Sciatic nerve (tissue), 2 donors: ENCODE data around the gene FBLN7. TPM values are rescaled to one million over a fixed set of nuclear protein-coding genes. Genes with fewer than 3 reads are reported as not detected.

Experiments
- ATAC-seq: fragments of 200-7000 bp; cut with Tn5 transposase; one replicate; pipeline ENCODE4 v1.9.1; 2020; ENCODE audit warnings: mild to moderate bottlenecking, moderate library complexity
- DNase-seq: peaks from one replicate; pipeline ENCODE4 v3.0.0-alpha.2; 2020; ENCODE audit warnings: low spot score
- intact Hi-C: fragments of 100-400 bp; cut with DNase I; formaldehyde crosslinking; loops from one replicate; pipeline ENCODE4 v1.14.2; 2022
- total RNA-seq: library from RNA; stranded (reverse); fragmentation: NEBNext Ultra II Directional; extraction: Animal tissue kit (Norgen Biotek cat#: 25700); gene quantifications from one replicate; pipeline ENCODE4 v1.2.1, GENCODE V29; 2021
- donor health status: DM: no; HTN: no; CAD: no.
- donor health status: DM: no; HTN: no; CAD: no.

The FBLN7 gene
- total RNA-seq, 1 donor from 2014 or later = 2.3 TPM

DNA sequence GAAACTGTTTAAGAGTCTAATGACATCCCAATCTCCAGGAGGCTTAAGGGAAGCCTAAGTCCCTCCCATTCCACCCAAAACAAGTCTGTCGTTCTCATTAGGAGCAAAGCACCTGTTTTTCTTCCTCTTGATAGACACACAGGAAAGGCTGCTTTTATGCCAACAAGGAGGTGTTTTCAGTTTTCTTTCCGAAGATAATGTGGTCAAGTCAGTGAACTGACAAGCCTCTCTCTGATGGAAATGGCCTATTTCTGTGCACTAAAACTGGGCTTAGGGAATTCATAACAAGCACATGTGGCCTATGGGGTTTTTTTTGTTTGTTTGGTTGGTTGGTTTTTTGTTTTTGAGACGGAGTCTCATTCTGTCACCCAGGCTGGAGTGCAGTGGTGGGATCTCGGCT lies 36.2 kb downstream of the FBLN7 start:
- intact Hi-C loops = no loop called here
- ATAC-seq (no peak), DNase-seq (no peak)

- intact Hi-C loops = no loop called here
- peak; percentile 21 for DNase-seq
- no peak for ATAC-seq
Observed at GRCh38 chr2:112175333-112175732, 37.1 kb downstream of the FBLN7 start.

DNA sequence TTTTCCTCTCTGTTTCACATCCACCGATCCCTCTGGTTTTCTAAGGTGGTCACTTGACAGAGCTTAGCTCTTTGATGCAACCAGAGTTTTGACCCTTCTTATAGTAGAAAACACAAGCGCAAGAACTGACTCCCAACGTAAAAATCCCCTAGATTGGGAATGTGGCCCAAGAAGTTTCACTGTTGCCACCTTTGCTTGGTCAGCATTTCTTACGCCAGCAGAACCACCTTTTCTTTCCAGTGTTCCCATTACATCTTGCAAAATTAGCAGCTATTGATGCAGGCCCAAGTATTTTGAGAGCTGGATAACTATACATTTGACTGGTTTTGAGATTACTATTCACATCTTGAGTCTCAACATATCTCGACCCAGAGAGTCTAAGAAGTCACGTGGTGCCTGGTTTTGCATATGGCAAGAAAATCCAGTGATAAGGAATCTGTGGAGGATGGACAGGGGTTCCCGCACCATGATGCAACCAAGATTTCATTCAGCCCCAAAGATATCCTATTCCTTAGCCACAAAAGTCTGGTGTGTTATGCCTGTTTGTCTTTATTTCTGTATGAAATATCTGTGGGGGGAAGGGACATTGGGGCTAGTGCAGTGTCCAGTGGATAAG lies 37.9 kb downstream of the FBLN7 start:
- no peak for DNase-seq
- intact Hi-C loops = no loop called here
- ATAC-seq = no peak

DNA sequence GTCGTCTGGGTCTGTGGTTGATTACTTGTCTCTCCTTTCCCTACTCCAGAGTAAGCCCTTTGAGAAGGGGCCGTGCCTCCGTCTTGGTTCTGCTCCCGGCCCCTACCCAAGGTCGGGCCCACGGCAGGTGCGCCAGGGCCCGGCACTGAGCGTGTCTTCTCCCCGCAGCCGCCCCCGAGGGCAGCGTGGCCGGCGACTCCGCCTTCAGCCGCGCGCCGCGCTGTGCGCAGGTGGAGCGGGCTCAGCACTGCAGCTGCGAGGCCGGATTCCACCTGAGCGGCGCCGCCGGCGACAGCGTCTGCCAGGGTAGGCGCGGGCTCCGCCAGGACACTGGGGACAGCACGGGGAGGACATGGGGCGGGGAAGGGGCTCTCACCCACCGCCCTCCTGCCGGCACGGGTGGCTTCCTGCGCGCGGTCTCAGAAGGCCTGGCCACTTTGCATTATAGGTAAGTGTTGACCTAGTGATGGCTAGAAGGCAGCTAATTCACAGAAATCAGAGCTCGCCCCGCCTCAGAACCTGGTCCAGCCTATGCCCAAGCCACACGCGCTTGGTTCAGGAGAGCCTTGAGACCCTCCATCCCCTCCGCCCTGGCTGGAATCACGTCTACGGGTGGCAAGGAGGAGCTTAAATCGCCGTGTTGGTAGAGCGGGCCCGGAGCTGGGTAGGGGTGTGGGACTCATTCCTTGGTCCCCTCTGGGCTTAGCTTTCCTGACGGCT lies 43.5 kb downstream of the FBLN7 start:
- intact Hi-C loops = no loop called here
- DNase-seq = peak; percentile 45
- ATAC-seq = no peak

DNA sequence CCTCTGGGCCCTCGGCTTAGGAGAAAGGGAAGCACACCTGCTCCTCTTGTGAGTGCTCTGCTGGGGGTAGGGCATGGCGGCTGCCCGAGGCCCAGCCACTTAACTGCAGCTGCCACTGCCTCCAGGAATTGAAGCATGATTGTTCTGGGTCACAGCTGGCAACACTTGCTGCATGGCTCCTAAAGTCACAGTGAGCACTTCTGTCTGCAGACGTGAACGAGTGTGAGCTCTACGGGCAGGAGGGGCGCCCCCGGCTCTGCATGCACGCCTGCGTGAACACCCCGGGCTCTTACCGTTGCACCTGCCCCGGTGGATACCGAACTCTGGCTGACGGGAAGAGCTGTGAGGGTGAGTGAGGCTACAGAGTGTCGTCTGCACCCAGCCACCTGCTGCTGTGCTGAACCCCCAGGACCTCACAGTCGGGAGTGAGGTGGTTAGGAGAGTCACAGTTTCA lies 44.4 kb downstream of the FBLN7 start:
- DNase-seq (peak; percentile 30), ATAC-seq (no peak)
- intact Hi-C loops = no loop called here

DNA sequence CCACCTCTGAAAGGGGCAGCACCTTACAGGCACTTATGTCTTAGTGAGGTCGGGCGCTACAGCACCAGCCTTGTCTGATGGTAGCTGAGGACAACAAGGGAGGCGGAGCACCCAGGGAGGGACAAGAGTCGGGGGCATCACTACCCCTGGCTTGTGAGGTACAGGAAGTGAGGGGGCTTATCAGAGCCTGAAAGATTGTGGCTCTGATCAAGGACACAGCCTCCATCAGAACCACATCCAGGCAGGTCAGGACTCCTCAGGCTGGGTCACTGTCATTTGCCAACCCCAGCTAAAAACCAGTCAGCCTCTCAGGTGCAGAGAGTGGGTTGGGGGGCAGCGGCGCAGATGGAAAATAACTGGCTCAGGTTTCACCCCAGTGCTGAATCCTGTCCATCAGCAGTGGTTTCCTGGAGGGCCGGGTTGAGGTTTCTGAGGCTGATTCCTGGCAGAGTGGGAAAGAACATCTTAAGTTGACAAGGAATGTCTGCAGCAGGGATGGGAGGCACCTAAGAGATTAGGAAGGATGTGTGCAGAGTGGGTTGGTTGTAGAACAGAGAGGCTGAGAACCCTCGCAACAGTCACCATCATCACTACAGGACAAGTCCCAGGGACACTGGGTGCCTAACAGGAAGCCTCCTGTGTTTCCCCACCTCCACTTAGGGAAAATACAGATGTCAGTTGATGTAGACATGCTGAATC lies 45.3 kb downstream of the FBLN7 start:
- DNase-seq (peak; percentile 26), ATAC-seq (no peak)
- intact Hi-C loops = no loop called here

DNA sequence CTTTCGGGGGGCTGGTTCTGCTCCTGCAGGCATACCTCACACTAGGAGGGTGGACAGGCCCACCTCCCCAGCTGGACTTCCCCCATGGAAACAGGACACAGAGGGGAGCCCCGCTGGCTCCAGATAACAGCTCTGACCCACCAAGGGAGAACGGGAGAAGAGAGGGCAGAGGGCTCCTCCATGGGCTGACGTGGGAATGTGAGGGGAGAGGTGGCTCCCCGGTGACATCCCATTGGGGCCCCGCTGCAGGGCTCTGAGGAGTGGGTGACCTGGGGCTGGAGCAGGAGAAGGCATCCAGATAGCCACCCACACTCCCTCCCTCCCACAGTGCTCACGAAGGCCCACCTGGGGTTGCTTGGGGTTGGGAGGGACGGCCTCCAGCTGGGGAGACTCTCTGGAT lies 45.9 kb downstream of the FBLN7 start:
- intact Hi-C loops = no loop called here
- no peak for ATAC-seq
- DNase-seq = peak; percentile 48

- DNase-seq = peak; percentile 17
- intact Hi-C loops = no loop called here
Observed at GRCh38 chr2:112185131-112185530, 46.9 kb downstream of the FBLN7 start.

DNA sequence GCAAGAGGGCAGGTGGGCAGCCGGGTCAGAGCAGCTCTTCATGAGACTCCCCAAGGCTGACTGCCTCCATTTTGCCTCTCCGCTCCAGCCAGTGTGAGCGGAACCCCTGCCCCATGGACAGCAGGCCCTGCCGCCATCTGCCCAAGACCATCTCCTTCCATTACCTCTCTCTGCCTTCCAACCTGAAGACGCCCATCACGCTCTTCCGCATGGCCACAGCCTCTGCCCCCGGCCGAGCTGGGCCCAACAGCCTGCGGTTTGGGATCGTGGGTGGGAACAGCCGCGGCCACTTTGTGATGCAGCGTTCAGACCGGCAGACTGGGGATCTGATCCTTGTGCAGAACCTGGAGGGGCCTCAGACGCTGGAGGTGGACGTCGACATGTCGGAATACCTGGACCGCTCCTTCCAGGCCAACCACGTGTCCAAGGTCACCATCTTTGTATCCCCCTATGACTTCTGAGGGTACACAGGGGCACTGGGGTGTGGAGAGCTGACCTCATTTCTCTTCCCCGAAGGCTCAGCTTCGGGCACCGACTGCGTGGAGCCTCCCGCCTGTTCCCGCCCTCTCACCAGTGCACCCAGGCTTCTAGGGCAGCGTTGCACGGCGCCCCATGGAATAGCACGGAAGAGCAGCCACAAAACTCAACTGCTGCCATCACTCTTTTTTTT lies 49.0 kb downstream of the FBLN7 start:
- ATAC-seq (no peak), DNase-seq (no peak)
- intact Hi-C loops = no loop called here

More at GRCh38 chr2:112185131-112185530, 46.9 kb downstream of the FBLN7 start:
- ATAC-seq = no peak

DNA sequence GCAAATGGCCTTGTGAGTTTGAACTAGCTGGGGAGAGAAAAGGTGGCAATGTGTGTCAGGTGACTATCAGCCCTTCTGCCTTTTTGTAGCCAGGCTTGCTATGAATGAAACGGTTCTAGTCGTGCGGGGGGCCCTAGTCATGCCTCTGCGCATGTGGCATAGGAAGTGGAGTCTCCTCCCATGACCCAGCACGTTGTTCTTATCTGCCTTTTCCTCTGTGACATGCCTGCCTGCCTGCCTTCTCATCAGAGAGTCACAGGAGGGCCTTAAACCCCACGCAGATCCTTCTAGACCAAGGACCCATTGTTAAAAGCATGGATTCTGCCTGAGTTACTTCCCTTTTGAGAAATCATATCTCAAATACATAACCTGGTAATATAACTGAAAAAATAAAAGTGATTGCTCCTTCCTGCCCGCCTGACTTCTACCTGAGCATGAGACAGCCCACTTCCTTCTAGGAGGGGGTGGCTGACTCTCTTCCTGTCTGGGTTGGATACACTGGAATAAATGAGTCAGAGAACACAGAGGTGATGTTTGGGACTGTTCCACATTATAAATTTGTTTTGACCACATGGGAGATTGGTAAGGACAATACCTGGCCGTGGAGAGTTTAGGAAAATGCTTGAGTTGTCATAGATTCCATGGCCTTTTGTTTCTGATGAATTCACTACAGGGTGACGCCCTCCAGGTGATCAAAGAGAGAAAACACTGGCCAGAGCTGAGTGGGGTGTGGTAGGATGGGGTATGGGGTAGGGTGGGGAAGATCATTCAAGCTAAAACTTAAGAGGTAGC lies 49.8 kb downstream of the FBLN7 start:
- no peak for ATAC-seq
- no peak for DNase-seq
- intact Hi-C loops = no loop called here

- ATAC-seq (no peak), DNase-seq (no peak)
- intact Hi-C loops = no loop called here
Observed at GRCh38 chr2:112189001-112189556, 50.9 kb downstream of the FBLN7 start.

DNA sequence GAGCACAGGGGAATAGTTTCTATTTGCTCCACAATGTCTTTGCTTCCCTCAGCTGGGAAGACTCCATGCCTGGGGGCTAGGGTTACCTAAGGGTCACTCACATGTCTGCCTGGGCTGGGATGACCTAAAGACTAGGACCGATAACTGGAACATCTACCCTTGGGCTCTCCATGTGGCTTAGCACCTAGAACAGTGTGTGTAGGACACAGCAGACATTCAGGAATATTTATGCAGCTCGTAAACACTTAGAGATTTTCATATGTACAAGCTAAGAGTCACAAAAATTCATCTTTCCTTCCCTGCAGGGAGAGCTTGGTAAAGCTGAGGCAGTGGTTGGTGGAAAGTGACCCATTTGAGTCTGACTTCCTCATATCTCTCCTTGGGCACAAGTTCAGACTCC lies 55.8 kb downstream of the FBLN7 start:
- no peak for DNase-seq
- intact Hi-C loops = no loop called here
- no peak for ATAC-seq

GRCh38 chr2:112194482-112194881 lies 56.3 kb downstream of the FBLN7 start:
- no peak for DNase-seq
- no peak for ATAC-seq
- intact Hi-C loops = no loop called here

DNA sequence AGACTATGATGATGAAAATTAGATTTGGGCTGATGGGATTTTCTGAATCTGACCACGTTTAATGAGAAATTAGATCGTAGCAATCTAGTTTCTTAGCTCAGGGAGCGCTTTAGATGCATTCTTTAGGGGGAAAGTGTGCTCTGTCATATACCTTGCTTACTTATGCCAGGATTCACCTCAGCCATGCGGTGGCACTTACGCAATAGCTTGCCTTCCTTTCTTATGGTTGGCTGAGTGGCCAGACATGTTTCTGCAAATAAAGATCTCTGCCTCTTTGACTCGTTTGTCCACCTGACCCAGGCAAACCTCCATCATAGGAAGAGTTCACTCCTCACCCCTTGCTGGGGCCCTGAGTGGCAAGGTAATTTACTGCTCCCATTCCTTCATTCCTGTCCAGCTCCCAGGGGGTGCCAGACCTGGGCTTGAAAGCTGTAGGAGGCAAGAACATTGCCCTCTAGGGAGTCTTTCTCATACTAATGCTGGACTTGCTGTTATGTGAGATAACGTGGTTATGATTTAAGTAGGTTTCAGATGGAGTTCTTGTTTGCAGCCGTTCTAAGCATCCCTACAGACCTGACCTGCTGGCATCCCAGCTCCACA lies 57.1 kb downstream of the FBLN7 start:
- intact Hi-C loops = no loop called here
- DNase-seq (no peak), ATAC-seq (no peak)

GRCh38 chr2:112195950-112196349 lies 57.8 kb downstream of the FBLN7 start:
- ATAC-seq (no peak), DNase-seq (no peak)
- intact Hi-C loops = no loop called here

DNA sequence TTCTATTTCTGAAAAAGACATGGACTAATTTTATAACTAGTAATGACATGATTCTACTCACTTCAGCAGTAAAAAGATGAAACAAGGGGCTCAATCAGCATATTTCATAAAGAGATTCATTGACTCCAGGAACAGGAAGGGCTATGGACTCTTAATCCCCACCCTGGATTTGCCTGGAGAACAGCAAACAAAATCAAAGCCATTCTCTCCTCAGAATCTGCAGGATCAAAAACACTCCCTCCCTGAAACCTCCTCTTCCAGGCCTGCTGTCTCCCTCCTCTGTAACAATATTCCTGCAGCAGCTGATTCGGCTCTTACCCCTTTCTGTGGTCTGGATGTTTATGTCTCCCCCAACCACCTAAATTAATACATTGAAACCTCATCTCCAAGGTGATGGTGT lies 59.7 kb downstream of the FBLN7 start:
- ATAC-seq (no peak), DNase-seq (no peak)
- intact Hi-C loops = no loop called here

DNA sequence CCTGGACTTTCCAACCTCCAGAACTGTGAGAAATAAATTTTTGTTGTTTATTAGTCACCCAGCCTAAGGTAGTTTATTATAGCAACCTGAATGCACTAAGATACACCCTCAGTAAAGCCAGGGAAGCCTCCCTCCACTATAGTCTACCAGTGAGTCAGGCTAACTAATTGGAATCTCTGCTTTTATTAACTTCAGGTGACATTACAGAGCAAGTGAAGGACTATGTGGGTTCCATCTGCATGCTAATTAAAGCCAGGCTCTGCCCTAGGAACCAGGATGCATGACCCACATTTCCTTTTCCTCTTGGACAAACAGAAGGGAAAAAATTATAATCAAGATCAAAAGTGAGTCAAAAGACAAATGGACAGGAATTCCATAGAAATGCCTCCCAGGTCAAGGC lies 60.6 kb downstream of the FBLN7 start:
- intact Hi-C loops = no loop called here
- DNase-seq (no peak), ATAC-seq (no peak)

GRCh38 chr2:112199188-112199587 lies 61.0 kb downstream of the FBLN7 start:
- DNase-seq (no peak), ATAC-seq (no peak)
- intact Hi-C loops = no loop called here
